HL-60 (cell line): ENCODE measurements around the gene STEAP4.

Source experiments
- POLR2AphosphoS5 ChIP-seq: IDR thresholded peaks from 2 replicates; pipeline ENCODE4 v1.6.1; 2012; ENCODE audit warnings: low read depth
- SPI1 ChIP-seq: IDR thresholded peaks from 2 replicates; pipeline ENCODE4 v1.6.1; 2012; ENCODE audit warnings: low read depth, mild to moderate bottlenecking, borderline replicate concordance
- TF ChIP-seq, protein P1 (sequence below): IDR thresholded peaks from one replicate; pipeline ENCODE4 v1.5.1; 2011; ENCODE audit warnings: low read length, control low read depth, inconsistent platforms; ENCODE audit not compliant: insufficient read depth
- TF ChIP-seq, protein P2 (sequence below): IDR thresholded peaks from 2 replicates; pipeline ENCODE4 v1.6.1; 2012; ENCODE audit warnings: low read depth; ENCODE audit not compliant: insufficient replicate concordance

DNA sequence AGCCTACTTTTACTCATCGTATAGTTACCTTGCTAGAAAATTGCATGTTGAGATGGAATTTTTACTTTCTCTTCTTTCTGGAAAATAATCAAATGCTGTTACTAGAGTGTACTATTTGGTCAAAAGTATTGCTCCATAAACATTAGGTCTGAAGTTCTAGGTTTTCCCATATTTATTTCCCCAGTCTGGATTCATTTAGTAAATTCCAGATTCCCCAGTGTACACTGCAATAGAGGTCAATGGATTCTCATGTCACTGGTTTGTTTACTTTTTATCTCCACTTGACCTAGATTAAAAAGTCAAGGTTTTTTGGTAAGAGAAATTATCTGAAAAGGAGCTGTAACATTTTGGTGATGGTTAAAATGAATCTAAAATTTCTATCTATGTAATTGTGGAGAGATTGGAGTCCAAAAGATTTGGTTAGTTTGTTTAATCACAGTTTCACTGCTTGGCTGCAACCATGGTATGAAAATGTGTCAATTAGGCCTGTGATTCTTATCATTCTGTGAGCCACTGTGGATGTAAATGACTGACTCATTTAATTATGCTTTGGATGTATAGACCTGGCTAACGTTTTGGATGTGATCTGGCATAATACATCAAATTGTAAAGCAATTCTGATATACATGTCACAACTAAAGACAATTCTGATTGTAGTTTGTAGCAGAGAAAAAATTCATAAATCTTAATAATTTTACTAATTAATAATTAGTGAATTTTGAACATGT, 32.7 kb upstream of the STEAP4 start:
- TF ChIP-seq POLR2AphosphoS5 (no peak), SPI1 (no peak)
- TF ChIP-seq, protein P1, sequence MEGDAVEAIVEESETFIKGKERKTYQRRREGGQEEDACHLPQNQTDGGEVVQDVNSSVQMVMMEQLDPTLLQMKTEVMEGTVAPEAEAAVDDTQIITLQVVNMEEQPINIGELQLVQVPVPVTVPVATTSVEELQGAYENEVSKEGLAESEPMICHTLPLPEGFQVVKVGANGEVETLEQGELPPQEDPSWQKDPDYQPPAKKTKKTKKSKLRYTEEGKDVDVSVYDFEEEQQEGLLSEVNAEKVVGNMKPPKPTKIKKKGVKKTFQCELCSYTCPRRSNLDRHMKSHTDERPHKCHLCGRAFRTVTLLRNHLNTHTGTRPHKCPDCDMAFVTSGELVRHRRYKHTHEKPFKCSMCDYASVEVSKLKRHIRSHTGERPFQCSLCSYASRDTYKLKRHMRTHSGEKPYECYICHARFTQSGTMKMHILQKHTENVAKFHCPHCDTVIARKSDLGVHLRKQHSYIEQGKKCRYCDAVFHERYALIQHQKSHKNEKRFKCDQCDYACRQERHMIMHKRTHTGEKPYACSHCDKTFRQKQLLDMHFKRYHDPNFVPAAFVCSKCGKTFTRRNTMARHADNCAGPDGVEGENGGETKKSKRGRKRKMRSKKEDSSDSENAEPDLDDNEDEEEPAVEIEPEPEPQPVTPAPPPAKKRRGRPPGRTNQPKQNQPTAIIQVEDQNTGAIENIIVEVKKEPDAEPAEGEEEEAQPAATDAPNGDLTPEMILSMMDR = no peak
- TF ChIP-seq, protein P2, sequence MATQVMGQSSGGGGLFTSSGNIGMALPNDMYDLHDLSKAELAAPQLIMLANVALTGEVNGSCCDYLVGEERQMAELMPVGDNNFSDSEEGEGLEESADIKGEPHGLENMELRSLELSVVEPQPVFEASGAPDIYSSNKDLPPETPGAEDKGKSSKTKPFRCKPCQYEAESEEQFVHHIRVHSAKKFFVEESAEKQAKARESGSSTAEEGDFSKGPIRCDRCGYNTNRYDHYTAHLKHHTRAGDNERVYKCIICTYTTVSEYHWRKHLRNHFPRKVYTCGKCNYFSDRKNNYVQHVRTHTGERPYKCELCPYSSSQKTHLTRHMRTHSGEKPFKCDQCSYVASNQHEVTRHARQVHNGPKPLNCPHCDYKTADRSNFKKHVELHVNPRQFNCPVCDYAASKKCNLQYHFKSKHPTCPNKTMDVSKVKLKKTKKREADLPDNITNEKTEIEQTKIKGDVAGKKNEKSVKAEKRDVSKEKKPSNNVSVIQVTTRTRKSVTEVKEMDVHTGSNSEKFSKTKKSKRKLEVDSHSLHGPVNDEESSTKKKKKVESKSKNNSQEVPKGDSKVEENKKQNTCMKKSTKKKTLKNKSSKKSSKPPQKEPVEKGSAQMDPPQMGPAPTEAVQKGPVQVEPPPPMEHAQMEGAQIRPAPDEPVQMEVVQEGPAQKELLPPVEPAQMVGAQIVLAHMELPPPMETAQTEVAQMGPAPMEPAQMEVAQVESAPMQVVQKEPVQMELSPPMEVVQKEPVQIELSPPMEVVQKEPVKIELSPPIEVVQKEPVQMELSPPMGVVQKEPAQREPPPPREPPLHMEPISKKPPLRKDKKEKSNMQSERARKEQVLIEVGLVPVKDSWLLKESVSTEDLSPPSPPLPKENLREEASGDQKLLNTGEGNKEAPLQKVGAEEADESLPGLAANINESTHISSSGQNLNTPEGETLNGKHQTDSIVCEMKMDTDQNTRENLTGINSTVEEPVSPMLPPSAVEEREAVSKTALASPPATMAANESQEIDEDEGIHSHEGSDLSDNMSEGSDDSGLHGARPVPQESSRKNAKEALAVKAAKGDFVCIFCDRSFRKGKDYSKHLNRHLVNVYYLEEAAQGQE = no peak
